Measurements from ENCODE around the gene CCR6. TPM values are rescaled to one million over a fixed set of nuclear protein-coding genes. Genes with fewer than 3 reads are reported as not detected.

The CCR6 gene
- total and polyA plus RNA-seq, 7 donors = 0.46 to 7.7 TPM; not detected in 5

- Histone ChIP-seq H3K36me3 (no peaks in the 10 kb centered on the region), H3K4me3 (no peak overlapping the region), H3K27me3 (no peaks in the 10 kb centered on the region), H3K4me1 (peaks cover 0 to 13% (median 4%) of the 10 kb centered on the region in 4 donors), H3K27ac (no peak overlapping the region), H3K9me3 (no peaks in the 10 kb centered on the region)
- intact Hi-C loops (cut with DNase I) = loop anchor here (5.0 kb wide), 2 partner anchors 145 to 365 kb away; partner anchors contain the start of gene CEP43
- TF ChIP-seq EP300 (IDR thresholded peaks at IDR 0.05) = no peak
- TF ChIP-seq CTCF (IDR thresholded peaks at IDR 0.05) = peak; percentile 71 to 85 (median 79)
- 45 to 48% methylated on average over 18 of the region's 18 CpGs for WGBS, 2 donors
- no peak for DNase-seq
These were observed 19.0 kb downstream of the CCR6 start for GRCh38 chr6:167141667-167142432.

- Histone ChIP-seq H3K4me1 (peaks cover 0 to 13% (median 4%) of the 10 kb centered on the region in 4 donors), H3K27ac (no peak overlapping the region), H3K27me3 (no peaks in the 10 kb centered on the region), H3K36me3 (no peaks in the 10 kb centered on the region), H3K9me3 (no peaks in the 10 kb centered on the region), H3K4me3 (no peak overlapping the region)
- 23 to 38% methylated on average over 4 of the region's 4 CpGs for WGBS, 2 donors
- no peak for TF ChIP-seq POLR2AphosphoS5 (IDR thresholded peaks at IDR 0.05)
- TF ChIP-seq EP300 (IDR thresholded peaks at IDR 0.05) = no peak
- no peak for TF ChIP-seq CTCF (IDR thresholded peaks at IDR 0.05)
- TF ChIP-seq POLR2A (IDR thresholded peaks at IDR 0.05) = no peak
- DNase-seq = no peak
- intact Hi-C loops (cut with DNase I) = loop anchor here (5.0 kb wide), 2 partner anchors 145 to 365 kb away; partner anchors contain the start of gene CEP43
These were observed 19.5 kb downstream of the CCR6 start for GRCh38 chr6:167142433-167142761.

- Histone ChIP-seq H3K4me1 (peaks cover 0 to 13% (median 4%) of the 10 kb centered on the region in 4 donors), H3K36me3 (no peaks in the 10 kb centered on the region), H3K27me3 (no peaks in the 10 kb centered on the region), H3K27ac (no peak overlapping the region), H3K4me3 (no peak overlapping the region), H3K9me3 (no peaks in the 10 kb centered on the region)
- DNase-seq = no peak
- TF ChIP-seq CTCF (IDR thresholded peaks at IDR 0.05) (no peak), EP300 (IDR thresholded peaks at IDR 0.05) (no peak), POLR2AphosphoS5 (IDR thresholded peaks at IDR 0.05) (no peak), POLR2A (IDR thresholded peaks at IDR 0.05) (no peak)
- WGBS, 2 donors = 90 to 94% methylated on average over 9 of the region's 9 CpGs
- intact Hi-C loops (cut with DNase I) = loop anchor here (5.0 kb wide), 2 partner anchors 146 to 366 kb away; partner anchors contain the start of gene CEP43
These were observed 20.1 kb downstream of the CCR6 start for GRCh38 chr6:167143041-167143440.

GRCh38 chr6:167145461-167145860, 22.6 kb downstream of the CCR6 start:
- H3K9me3 ChIP-seq = no peaks in the 10 kb centered on the region
- H3K27me3 ChIP-seq = no peaks in the 10 kb centered on the region
- H3K4me3 ChIP-seq = no peak overlapping the region
- intact Hi-C loops (cut with DNase I) = no loop called here
- 92 to 94% methylated on average over 12 of the region's 12 CpGs for WGBS, 2 donors
- TF ChIP-seq POLR2A (IDR thresholded peaks at IDR 0.05) (no peak), CTCF (IDR thresholded peaks at IDR 0.05) (no peak), POLR2AphosphoS5 (IDR thresholded peaks at IDR 0.05) (no peak), EP300 (IDR thresholded peaks at IDR 0.05) (no peak)
- H3K4me1 ChIP-seq = peaks cover 0 to 12% (median 4%) of the 10 kb centered on the region in 4 donors
- H3K27ac ChIP-seq = no peak overlapping the region
- H3K36me3 ChIP-seq = no peaks in the 10 kb centered on the region
- DNase-seq = no peak

Measured in sigmoid colon (tissue), 7 donors.